Type B pancreatic cell (in vitro differentiated cells): ENCODE results near the gene CCDC77. TPM values are rescaled to one million over a fixed set of nuclear protein-coding genes. Genes with fewer than 3 reads are reported as not detected.

ENCODE experiments used
- DNase-seq: peaks from one replicate; pipeline ENCODE4 v3.0.0; 2021; ENCODE audit warnings: mixed read lengths; ENCODE audit not compliant: unreplicated experiment; ENCODE audit errors: extremely low spot score
- H3K27ac Mint-ChIP-seq: 2 replicates; pipeline ENCODE4 v1.8.0; 2021; ENCODE audit warnings: mild to moderate bottlenecking, mixed read lengths
- H3K27me3 Mint-ChIP-seq: 2 replicates; pipeline ENCODE4 v1.8.0; 2021; ENCODE audit warnings: mixed read lengths
- H3K36me3 Mint-ChIP-seq: 2 replicates; pipeline ENCODE4 v1.8.0; 2021; ENCODE audit warnings: mixed read lengths
- H3K4me1 Mint-ChIP-seq: one replicate; pipeline ENCODE4 v1.8.0; 2021; ENCODE audit warnings: mixed read lengths; ENCODE audit not compliant: unreplicated experiment
- H3K4me3 Mint-ChIP-seq: 2 replicates; pipeline ENCODE4 v1.8.0; 2021; ENCODE audit warnings: mild to moderate bottlenecking, mixed read lengths
- H3K9me3 Mint-ChIP-seq: 2 replicates; pipeline ENCODE4 v1.8.0; 2021; ENCODE audit warnings: mixed read lengths
- total RNA-seq: library from RNA; stranded (reverse); gene quantifications from 2 replicates; pipeline ENCODE4 v1.2.1, GENCODE V29; 2021; ENCODE audit warnings: low replicate concordance
- TF ChIP-seq, protein P1 (sequence below): fragments of 200-600 bp; sonication (generic); conservative IDR thresholded peaks from 2 replicates; pipeline ENCODE4 v1.5.0; 2021; ENCODE audit warnings: antibody characterized with exemption, mild to moderate bottlenecking

Gene CCDC77
- total RNA-seq, 1 donor from 2014 or later, result 24.1 TPM

DNA sequence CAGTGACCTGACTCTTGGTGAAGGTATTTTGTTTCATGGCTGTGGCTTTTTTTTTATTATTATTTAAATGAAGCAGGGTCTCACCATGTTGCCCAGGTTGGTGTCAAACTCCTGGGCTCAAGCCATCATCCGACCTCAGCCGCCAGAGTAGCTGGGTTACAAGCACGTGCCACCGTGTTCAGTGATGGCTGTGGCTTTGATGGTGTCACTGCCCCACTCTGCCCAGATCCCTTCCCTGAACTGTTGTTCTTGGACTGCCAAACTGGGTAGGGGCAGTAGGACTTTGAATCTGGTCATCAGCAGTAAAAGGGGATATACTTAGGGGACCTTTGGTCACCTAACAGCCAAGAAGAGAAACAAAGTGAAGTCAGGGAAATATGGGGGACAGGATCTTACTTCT is 77.7 kb downstream of the CCDC77 start:
- Mint-ChIP-seq H3K36me3 (peaks cover 19% of the 10 kb centered on the region), H3K27ac (no peak overlapping the region), H3K4me1 (no peaks in the 10 kb centered on the region), H3K27me3 (peaks cover under 1% of the 10 kb centered on the region), H3K4me3 (no peak overlapping the region), H3K9me3 (no peaks in the 10 kb centered on the region)
- no peak for DNase-seq
- TF ChIP-seq, protein P1, sequence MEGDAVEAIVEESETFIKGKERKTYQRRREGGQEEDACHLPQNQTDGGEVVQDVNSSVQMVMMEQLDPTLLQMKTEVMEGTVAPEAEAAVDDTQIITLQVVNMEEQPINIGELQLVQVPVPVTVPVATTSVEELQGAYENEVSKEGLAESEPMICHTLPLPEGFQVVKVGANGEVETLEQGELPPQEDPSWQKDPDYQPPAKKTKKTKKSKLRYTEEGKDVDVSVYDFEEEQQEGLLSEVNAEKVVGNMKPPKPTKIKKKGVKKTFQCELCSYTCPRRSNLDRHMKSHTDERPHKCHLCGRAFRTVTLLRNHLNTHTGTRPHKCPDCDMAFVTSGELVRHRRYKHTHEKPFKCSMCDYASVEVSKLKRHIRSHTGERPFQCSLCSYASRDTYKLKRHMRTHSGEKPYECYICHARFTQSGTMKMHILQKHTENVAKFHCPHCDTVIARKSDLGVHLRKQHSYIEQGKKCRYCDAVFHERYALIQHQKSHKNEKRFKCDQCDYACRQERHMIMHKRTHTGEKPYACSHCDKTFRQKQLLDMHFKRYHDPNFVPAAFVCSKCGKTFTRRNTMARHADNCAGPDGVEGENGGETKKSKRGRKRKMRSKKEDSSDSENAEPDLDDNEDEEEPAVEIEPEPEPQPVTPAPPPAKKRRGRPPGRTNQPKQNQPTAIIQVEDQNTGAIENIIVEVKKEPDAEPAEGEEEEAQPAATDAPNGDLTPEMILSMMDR, result no peak

DNA sequence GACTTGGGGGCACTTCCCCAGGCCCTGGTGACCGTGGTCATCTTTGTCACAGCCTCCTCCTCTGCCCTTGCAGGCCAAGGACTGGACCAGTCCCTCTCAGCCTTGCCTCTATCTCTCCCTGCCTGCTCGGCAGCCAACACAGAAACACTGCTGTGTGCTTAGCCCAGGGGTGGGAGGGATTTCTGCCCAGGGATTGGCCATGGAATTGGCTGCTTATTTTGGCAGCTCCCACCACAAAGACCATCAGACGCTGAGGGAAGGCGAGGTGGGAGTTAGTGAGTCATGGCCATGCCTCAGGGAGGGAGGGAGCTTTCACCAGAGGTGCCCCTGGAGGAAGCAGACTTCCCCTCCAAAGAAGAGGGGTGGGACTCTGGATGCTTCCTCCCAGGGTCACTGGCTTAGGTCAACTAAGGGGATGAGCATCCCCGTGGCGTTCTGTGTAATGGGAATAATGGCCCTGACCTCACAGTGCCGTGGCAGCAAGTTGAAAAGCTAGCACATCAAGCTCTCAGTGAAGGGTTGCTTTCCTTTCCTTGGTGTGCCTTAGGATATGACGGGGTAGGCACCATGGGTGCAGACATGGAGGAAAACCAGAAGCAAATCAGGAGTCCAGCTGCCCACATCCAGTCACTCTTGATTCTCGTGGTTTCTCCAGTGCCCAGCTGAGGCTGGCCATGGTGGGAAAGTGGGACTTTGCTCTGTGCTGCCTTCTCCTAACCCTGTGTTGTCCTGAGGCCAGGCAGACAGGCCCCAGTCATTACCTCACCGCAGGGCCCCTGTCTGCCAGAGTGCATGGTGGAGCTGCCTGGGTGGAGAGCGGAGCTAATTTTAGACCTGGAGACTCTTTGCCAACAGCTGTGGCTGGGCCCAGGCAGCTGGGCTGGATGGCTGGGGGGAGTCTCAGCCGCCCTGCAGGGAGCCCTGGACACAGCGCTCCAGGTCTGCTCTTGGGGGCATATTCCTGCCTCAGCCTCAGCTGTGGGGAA is 79.7 kb downstream of the CCDC77 start:
- Mint-ChIP-seq H3K9me3 (no peaks in the 10 kb centered on the region), H3K27ac (no peak overlapping the region), H3K36me3 (peaks cover 22% of the 10 kb centered on the region), H3K4me3 (no peak overlapping the region), H3K27me3 (no peaks in the 10 kb centered on the region), H3K4me1 (no peaks in the 10 kb centered on the region)
- no peak for DNase-seq
- TF ChIP-seq, protein P1, result no peak

DNA sequence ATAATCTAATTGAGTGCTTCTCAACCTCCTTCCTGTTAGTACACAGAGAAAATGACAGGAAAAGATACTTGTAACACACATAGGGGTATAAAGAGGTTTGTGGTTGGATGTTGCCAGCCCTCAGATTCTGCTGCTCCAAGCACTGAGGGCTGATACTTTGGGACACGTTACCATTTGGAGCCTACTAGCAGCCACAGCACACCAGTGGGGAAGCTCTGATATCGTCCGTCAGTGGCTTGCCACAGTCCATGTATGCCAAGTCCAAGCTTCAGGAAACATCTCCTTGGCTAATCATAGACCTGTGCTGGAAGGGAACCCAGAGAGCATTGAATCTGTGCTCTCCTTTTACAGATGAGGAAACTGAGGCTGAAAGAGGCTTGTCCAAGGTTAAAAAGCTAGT is 80.6 kb downstream of the CCDC77 start:
- Mint-ChIP-seq H3K27me3 (no peaks in the 10 kb centered on the region), H3K36me3 (peaks cover 21% of the 10 kb centered on the region), H3K4me3 (no peak overlapping the region), H3K9me3 (no peaks in the 10 kb centered on the region), H3K27ac (no peak overlapping the region), H3K4me1 (no peaks in the 10 kb centered on the region)
- TF ChIP-seq, protein P1, result no peak
- DNase-seq, result no peak

DNA sequence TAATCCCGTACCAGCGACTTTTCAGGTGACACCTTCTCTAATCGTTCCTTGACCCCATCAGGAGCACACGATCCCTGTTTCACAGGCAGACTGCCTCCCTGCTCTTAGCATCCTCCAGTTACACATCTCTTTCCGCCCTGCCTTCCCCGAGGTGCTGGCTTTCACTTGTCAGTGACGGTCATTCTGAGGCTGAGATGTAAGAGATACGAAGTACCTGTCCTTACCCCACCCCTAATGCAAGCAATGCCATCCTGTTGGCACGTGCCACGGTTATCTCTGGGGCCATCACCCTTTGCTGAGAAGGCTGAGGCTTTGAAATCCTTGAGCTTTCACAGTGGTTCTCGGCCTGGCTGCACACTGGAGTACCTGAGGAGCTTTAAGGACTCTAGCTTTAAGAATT is 82.7 kb downstream of the CCDC77 start:
- Mint-ChIP-seq H3K36me3 (peaks cover 24% of the 10 kb centered on the region), H3K4me3 (no peak overlapping the region), H3K4me1 (no peaks in the 10 kb centered on the region), H3K9me3 (no peaks in the 10 kb centered on the region), H3K27me3 (no peaks in the 10 kb centered on the region), H3K27ac (no peak overlapping the region)
- TF ChIP-seq, protein P1, result no peak
- no peak for DNase-seq

DNA sequence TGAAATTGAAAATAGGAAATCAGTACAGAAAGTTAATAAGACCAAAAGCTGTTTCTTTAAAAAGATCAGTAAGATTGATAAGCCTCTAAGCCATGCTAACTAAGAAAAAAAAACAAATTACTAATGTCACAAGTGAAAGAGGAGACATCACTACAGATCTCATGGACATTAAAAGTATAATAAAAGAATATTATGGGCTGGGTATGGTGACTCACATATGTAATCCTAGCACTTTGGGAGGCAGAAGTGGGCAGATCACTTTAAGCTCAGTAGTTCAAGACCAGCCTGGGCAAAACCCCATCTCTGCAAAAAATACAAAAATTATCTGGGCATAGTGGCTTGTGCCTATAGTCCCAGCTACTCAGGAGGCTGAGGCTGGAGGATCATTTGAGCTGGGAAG is 88.8 kb downstream of the CCDC77 start:
- H3K4me1 Mint-ChIP-seq, result no peaks in the 10 kb centered on the region
- no peak overlapping the region for H3K4me3 Mint-ChIP-seq
- peaks cover 31% of the 10 kb centered on the region for H3K36me3 Mint-ChIP-seq
- peaks cover 3% of the 10 kb centered on the region for H3K27me3 Mint-ChIP-seq
- H3K27ac Mint-ChIP-seq, result no peak overlapping the region
- TF ChIP-seq, protein P1, result no peak
- no peak for DNase-seq
- peaks cover 12% of the 10 kb centered on the region for H3K9me3 Mint-ChIP-seq

Other genes with a start within 250 kb of the CCDC77 start
- gene SLC6A12, start 187.5 kb upstream of the CCDC77 start, total RNA-seq, result 2.1 and 3.0 TPM in 2 replicates
- gene SLC6A13, start 138.8 kb upstream of the CCDC77 start, total RNA-seq, result 5.5 and 7.0 TPM in 2 replicates
- 76.7 and 156 TPM in 2 replicates for gene KDM5A, start 12.3 kb upstream of the CCDC77 start, total RNA-seq
- 32.5 and 103 TPM in 2 replicates for gene B4GALNT3, start 58.3 kb downstream of the CCDC77 start, total RNA-seq